Naive B cell (primary cell): ENCODE results near the gene FGB. TPM values are rescaled to one million over a fixed set of nuclear protein-coding genes. Genes with fewer than 3 reads are reported as not detected.

ENCODE experiments used
- ATAC-seq, 2 donors: fragments of 150-1000 bp; cut with Tn5 transposase; 2 replicates each; pipeline ENCODE4 v1.10.0; 2021; ENCODE audit warnings: low read depth in 2 of 2, mild to moderate bottlenecking in 2 of 2, moderate library complexity in 2 of 2
- DNase-seq: peaks from one replicate; pipeline ENCODE4 v3.0.0; 2022
- H3K27ac Mint-ChIP-seq, 6 donors: one replicate each; pipeline ENCODE4 v1.8.0; 2020 to 2022; ENCODE audit warnings: mild to moderate bottlenecking in 6 of 6, mixed read lengths in 6 of 6, moderate library complexity in 5 of 6, inconsistent platforms in 2 of 6
- H3K27me3 Mint-ChIP-seq, 3 donors: one replicate each; pipeline ENCODE4 v1.8.0; 2021 to 2022; ENCODE audit warnings: mixed read lengths in 3 of 3, mild to moderate bottlenecking in 1 of 3
- H3K36me3 Mint-ChIP-seq, 2 donors: one replicate each; pipeline ENCODE4 v1.8.0; 2020 to 2022; ENCODE audit warnings: mixed read lengths in 2 of 2, inconsistent platforms in 1 of 2, mild to moderate bottlenecking in 1 of 2
- H3K4me1 Mint-ChIP-seq, 3 donors: one replicate each; pipeline ENCODE4 v1.8.0; 2020 to 2022; ENCODE audit warnings: mixed read lengths in 3 of 3, inconsistent platforms in 1 of 3, mild to moderate bottlenecking in 1 of 3, moderate library complexity in 1 of 3
- H3K4me3 Mint-ChIP-seq, 8 donors: one replicate each; pipeline ENCODE4 v1.8.0; 2020 to 2022; ENCODE audit warnings: mild to moderate bottlenecking in 8 of 8, mixed read lengths in 8 of 8, moderate library complexity in 8 of 8, inconsistent platforms in 2 of 8
- H3K9me3 Mint-ChIP-seq, 7 donors: one replicate each; pipeline ENCODE4 v1.8.0; 2020 to 2022; ENCODE audit warnings: mixed read lengths in 7 of 7, mild to moderate bottlenecking in 5 of 7, inconsistent platforms in 2 of 7, moderate library complexity in 1 of 7
- polyA plus RNA-seq, 6 donors: library from polyadenylated mRNA; unstranded; fragments of 300-500 nt; fragmentation: Illumina TruSeq; gene quantifications; one replicate each; pipeline ENCODE4 v1.2.3, GENCODE V29; 2021; ENCODE audit warnings: low read depth in 6 of 6

FGB gene
- polyA plus RNA-seq, result not detected

- ATAC-seq (no peak), DNase-seq (no peak)
- Mint-ChIP-seq H3K27ac (no peak within 1 kb of the TSS), H3K4me1 (no peaks in the 10 kb centered on the region), H3K27me3 (peaks cover 0 to 15% (median 10%) of the 10 kb centered on the region in 3 donors), H3K4me3 (no peak within 1 kb of the TSS), H3K9me3 (no peaks in the 10 kb centered on the region), H3K36me3 (no peaks in the 10 kb centered on the region)
Measured at GRCh38 chr4:154562697-154563254, at the start of gene FGB. Gene FGB, plus strand, starts transcription at chr4:154563011. Its CDS starts 8 bp downstream, at chr4:154563019.

- ATAC-seq (no peak), DNase-seq (no peak)
- peaks cover 0 to 6% (median 4%) of the 10 kb centered on the region in 7 donors for H3K9me3 Mint-ChIP-seq
- no peak overlapping the region for H3K4me3 Mint-ChIP-seq
- peaks cover 0 to 14% (median 5%) of the 10 kb centered on the region in 3 donors for H3K4me1 Mint-ChIP-seq
- peaks cover 42 to 51% (median 48%) of the 10 kb centered on the region in 3 donors for H3K27me3 Mint-ChIP-seq
- no peak overlapping the region for H3K27ac Mint-ChIP-seq
- no peaks in the 10 kb centered on the region for H3K36me3 Mint-ChIP-seq
Measured at GRCh38 chr4:154516318-154517029, 46.3 kb upstream of the FGB start.

- Mint-ChIP-seq H3K36me3 (no peaks in the 10 kb centered on the region), H3K9me3 (peaks cover 0 to 6% (median 4%) of the 10 kb centered on the region in 7 donors), H3K27ac (no peak overlapping the region), H3K4me3 (no peak overlapping the region), H3K27me3 (peaks cover 45 to 52% (median 47%) of the 10 kb centered on the region in 3 donors), H3K4me1 (peaks cover 0 to 7% (median 3%) of the 10 kb centered on the region in 3 donors)
- ATAC-seq (no peak), DNase-seq (no peak)
Measured at GRCh38 chr4:154517591-154517990, 45.2 kb upstream of the FGB start.

- Mint-ChIP-seq H3K36me3 (no peaks in the 10 kb centered on the region), H3K4me1 (no peaks in the 10 kb centered on the region), H3K27ac (no peak overlapping the region), H3K27me3 (peaks cover 36 to 57% (median 48%) of the 10 kb centered on the region in 3 donors), H3K4me3 (no peak overlapping the region), H3K9me3 (peaks cover 0 to 2% (median 0%) of the 10 kb centered on the region in 7 donors)
- ATAC-seq (no peak), DNase-seq (no peak)
Measured at GRCh38 chr4:154519214-154519613, 43.6 kb upstream of the FGB start.

GRCh38 chr4:154521607-154522006 is 41.2 kb upstream of the FGB start:
- Mint-ChIP-seq H3K9me3 (peaks cover 0 to 2% (median 0%) of the 10 kb centered on the region in 7 donors), H3K4me1 (peaks cover 0 to 5% (median 3%) of the 10 kb centered on the region in 3 donors), H3K27me3 (peaks cover 35 to 62% (median 56%) of the 10 kb centered on the region in 3 donors), H3K4me3 (no peak overlapping the region), H3K36me3 (no peaks in the 10 kb centered on the region), H3K27ac (no peak overlapping the region)
- ATAC-seq (no peak), DNase-seq (no peak)

- ATAC-seq (peak; percentile 55 to 58), DNase-seq (no peak)
- H3K36me3 Mint-ChIP-seq, result no peaks in the 10 kb centered on the region
- H3K4me3 Mint-ChIP-seq, result no peak overlapping the region
- H3K27ac Mint-ChIP-seq, result no peak overlapping the region
- H3K4me1 Mint-ChIP-seq, result peaks cover 0 to 7% (median 3%) of the 10 kb centered on the region in 3 donors
- peaks cover 0 to 2% (median 0%) of the 10 kb centered on the region in 7 donors for H3K9me3 Mint-ChIP-seq
- H3K27me3 Mint-ChIP-seq, result peaks cover 16 to 61% (median 44%) of the 10 kb centered on the region in 3 donors
Measured at GRCh38 chr4:154526151-154526550, 36.7 kb upstream of the FGB start.

GRCh38 chr4:154527308-154527707 is 35.5 kb upstream of the FGB start:
- Mint-ChIP-seq H3K36me3 (no peaks in the 10 kb centered on the region), H3K27ac (no peak overlapping the region)

GRCh38 chr4:154528869-154529268 is 33.9 kb upstream of the FGB start:
- peaks cover 16 to 47% (median 29%) of the 10 kb centered on the region in 3 donors for H3K27me3 Mint-ChIP-seq

More at GRCh38 chr4:154527308-154527707, 35.5 kb upstream of the FGB start:
- ATAC-seq (no peak), DNase-seq (no peak)
- no peak overlapping the region for H3K4me3 Mint-ChIP-seq
- H3K9me3 Mint-ChIP-seq, result peaks cover 0 to 2% (median 0%) of the 10 kb centered on the region in 7 donors
- H3K4me1 Mint-ChIP-seq, result peaks cover 0 to 7% (median 3%) of the 10 kb centered on the region in 3 donors
- H3K27me3 Mint-ChIP-seq, result peaks cover 16 to 60% (median 40%) of the 10 kb centered on the region in 3 donors

GRCh38 chr4:154529728-154530519 is 32.9 kb upstream of the FGB start:
- peaks cover 0 to 4% of the 10 kb centered on the region in 2 donors for H3K36me3 Mint-ChIP-seq
- no peak overlapping the region for H3K4me3 Mint-ChIP-seq
- no peaks in the 10 kb centered on the region for H3K9me3 Mint-ChIP-seq
- peaks cover 8 to 43% (median 19%) of the 10 kb centered on the region in 3 donors for H3K27me3 Mint-ChIP-seq
- H3K4me1 Mint-ChIP-seq, result peaks cover 0 to 7% (median 3%) of the 10 kb centered on the region in 3 donors
- ATAC-seq, result no peak
- no peak for DNase-seq
- peak overlapping the region in 2 of 6 donors; percentile 4 to 25 for H3K27ac Mint-ChIP-seq

More at GRCh38 chr4:154528869-154529268, 33.9 kb upstream of the FGB start:
- Mint-ChIP-seq H3K27ac (no peak overlapping the region), H3K4me1 (peaks cover 0 to 7% (median 3%) of the 10 kb centered on the region in 3 donors), H3K4me3 (no peak overlapping the region), H3K36me3 (no peaks in the 10 kb centered on the region), H3K9me3 (no peaks in the 10 kb centered on the region)
- DNase-seq (no peak), ATAC-seq (no peak)

- no peak for ATAC-seq
- DNase-seq, result no peak
- Mint-ChIP-seq H3K9me3 (no peaks in the 10 kb centered on the region), H3K27ac (peak overlapping the region in 2 of 6 donors; percentile 32 to 59), H3K27me3 (peaks cover 0 to 9% (median 6%) of the 10 kb centered on the region in 3 donors), H3K4me3 (no peak overlapping the region), H3K36me3 (peaks cover 11 to 14% of the 10 kb centered on the region in 2 donors), H3K4me1 (no peaks in the 10 kb centered on the region)
Measured at GRCh38 chr4:154534296-154534695, 28.5 kb upstream of the FGB start.

- DNase-seq, result no peak
- H3K36me3 Mint-ChIP-seq, result peaks cover 26 to 37% of the 10 kb centered on the region in 2 donors
- H3K9me3 Mint-ChIP-seq, result peaks cover 0 to 4% (median 0%) of the 10 kb centered on the region in 7 donors
- no peaks in the 10 kb centered on the region for H3K27me3 Mint-ChIP-seq
- H3K4me1 Mint-ChIP-seq, result no peaks in the 10 kb centered on the region
- no peak for ATAC-seq
- H3K27ac Mint-ChIP-seq, result no peak overlapping the region
- no peak overlapping the region for H3K4me3 Mint-ChIP-seq
Measured at GRCh38 chr4:154542271-154542879, 20.4 kb upstream of the FGB start.

- H3K27ac Mint-ChIP-seq, result no peak overlapping the region
- peaks cover 24 to 31% of the 10 kb centered on the region in 2 donors for H3K36me3 Mint-ChIP-seq
- peaks cover 0 to 4% (median 0%) of the 10 kb centered on the region in 7 donors for H3K9me3 Mint-ChIP-seq
- peaks cover 17 to 23% (median 19%) of the 10 kb centered on the region in 3 donors for H3K4me1 Mint-ChIP-seq
- no peak for ATAC-seq
- H3K4me3 Mint-ChIP-seq, result no peak overlapping the region
- no peak for DNase-seq
- no peaks in the 10 kb centered on the region for H3K27me3 Mint-ChIP-seq
Measured at GRCh38 chr4:154545689-154546088, 17.1 kb upstream of the FGB start.
